Testis (tissue), 5 donors: ENCODE data around the gene RTL5. TPM values are rescaled to one million over a fixed set of nuclear protein-coding genes. Genes with fewer than 3 reads are reported as not detected.
A peak's percentile ranks its signal among the peaks of the same experiment; 100 is the strongest.
"Not testable (repeated sequence)": the region's sequence is repeated elsewhere in the genome, so short reads cannot be mapped to it uniquely, and the experiment has no call there.

Source experiments
- DNase-seq: peaks from one replicate; pipeline ENCODE4 v3.0.0-alpha.2; 2019
- H3K27ac ChIP-seq, 2 donors: fragments of 200-600 bp; sonication (generic); one replicate each; pipeline ENCODE4 v1.5.1; 2019
- H3K27me3 ChIP-seq: fragments of 200-600 bp; sonication (generic); one replicate; pipeline ENCODE4 v1.5.1; 2019
- H3K36me3 ChIP-seq: fragments of 200-600 bp; sonication (generic); one replicate; pipeline ENCODE4 v1.5.1; 2017; ENCODE audit warnings: low read depth; ENCODE audit errors: missing control alignments
- H3K4me1 ChIP-seq: fragments of 200-600 bp; sonication (generic); one replicate; pipeline ENCODE4 v1.5.1; 2019
- H3K4me3 ChIP-seq, 2 donors: fragments of 200-600 bp; sonication (generic); one replicate each; pipeline ENCODE4 v1.5.1; 2017 to 2019
- H3K9me3 ChIP-seq: fragments of 200-600 bp; sonication (generic); one replicate; pipeline ENCODE4 v1.5.1; 2017
- POLR2A ChIP-seq: fragments of 450-650 bp; IDR thresholded peaks from one replicate; pipeline ENCODE4 v1.6.1; 2017; ENCODE audit warnings: antibody characterized with exemption, mild to moderate bottlenecking, moderate library complexity
- WGBS, 2 donors: methylation state at CpG; one replicate each; pipeline ENCODE4 v1.1.5; 2018; 5-methylcytosine and 5-hydroxymethylcytosine counted together
- intact Hi-C: fragments of 100-400 bp; cut with DNase I; formaldehyde crosslinking; loops from one replicate; pipeline ENCODE4 v1.15.1; 2023; ENCODE audit warnings: low total_unique reads
- long read RNA-seq, 2 donors: transcript quantifications; one replicate each; lab custom pipeline, GENCODE V29; 2026
- polyA plus RNA-seq: library from polyadenylated mRNA; stranded (reverse); fragments of 350-450 nt; fragmentation: Illumina TruSeq; extraction: RNeasy Lipid Tissue Mini Kit (QIAGEN cat#74804); gene quantifications from one replicate; pipeline ENCODE4 v1.2.3, GENCODE V29; 2014; ENCODE audit warnings: low read depth, low replicate concordance; ENCODE audit not compliant: insufficient read depth
- total RNA-seq, 2 donors: library from RNA; depleted of rRNA; stranded (reverse); fragments of >200 nt; gene quantifications; one replicate each; pipeline ENCODE4 v1.2.3, GENCODE V29; 2016
- TF ChIP-seq, protein P1 (sequence below), 3 experiments: fragments of 450-650 bp in 2 of 3; fragments of 200-600 bp in 1 of 3; sonication (generic) in 1 of 3; IDR thresholded peaks; one replicate each; pipeline ENCODE4 v1.5.1; 2016 to 2019; ENCODE audit warnings: antibody characterized with exemption in 3 of 3, mild to moderate bottlenecking in 2 of 3, moderate library complexity in 1 of 3

Gene RTL5
- total RNA-seq (10 to 100 TPM; 25.4 to 25.6 TPM), polyA plus RNA-seq (18.0 TPM)
- long read RNA-seq, donor 1, full-length matches to known transcripts: 23 of 23 reads
- long read RNA-seq, donor 1, partial matches to known transcripts: 0 of 23 reads
- long read RNA-seq, donor 1, other reads (novel, unspliced or antisense): 0 of 23 reads
- long read RNA-seq, donor 2, full-length matches to known transcripts: 25 of 25 reads
- long read RNA-seq, donor 2, partial matches to known transcripts: 0 of 25 reads
- long read RNA-seq, donor 2, other reads (novel, unspliced or antisense): 0 of 25 reads

DNA sequence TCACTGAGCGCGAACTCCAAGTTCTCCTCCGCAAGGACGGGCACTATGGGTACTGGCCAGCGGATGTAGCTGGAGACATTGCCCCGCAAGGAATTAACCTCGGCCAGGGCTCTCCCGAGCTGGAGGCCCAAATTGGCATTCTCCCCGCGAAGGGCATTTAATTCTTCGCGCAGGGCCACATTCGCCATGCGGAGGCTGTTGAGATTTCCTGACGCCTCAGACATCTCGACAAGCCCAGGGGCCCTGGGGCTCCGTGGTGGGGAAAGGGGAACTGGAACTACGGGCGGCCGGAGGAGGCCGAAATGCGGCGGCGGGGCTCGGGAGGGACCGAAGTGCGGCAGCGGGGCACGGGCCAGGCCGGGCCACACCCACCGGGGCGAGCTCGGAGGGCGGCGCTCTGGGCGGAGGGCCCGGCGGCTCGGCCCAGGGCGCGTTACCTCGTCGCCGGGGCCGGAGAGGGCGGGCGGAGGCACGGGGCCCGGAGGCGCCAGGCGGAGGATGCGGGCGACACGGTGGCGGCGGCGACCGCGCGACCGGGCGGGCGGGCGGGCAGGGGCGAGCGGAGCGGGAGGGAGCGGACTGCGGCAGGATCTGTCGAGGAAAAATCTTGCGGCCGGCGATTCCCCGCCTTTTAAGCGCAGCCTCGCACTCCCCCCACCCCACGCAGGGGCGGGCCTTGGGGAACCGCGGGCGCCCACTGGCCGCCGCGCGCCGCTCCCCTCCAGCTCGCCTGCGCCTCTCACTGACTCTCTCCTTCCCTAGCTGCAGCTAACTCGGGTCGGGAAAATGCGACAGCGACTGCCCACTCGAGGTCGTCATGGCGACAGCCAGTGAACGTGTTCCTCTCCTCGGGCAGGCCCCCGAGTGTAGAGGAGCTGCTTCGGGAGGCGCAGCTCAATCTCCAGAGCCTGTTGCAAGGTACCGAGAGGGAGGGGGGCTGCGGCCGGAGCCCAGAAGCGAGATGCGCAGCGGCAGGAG, at the start of gene RTL5:
TSS of gene RTL5 (minus strand) at position 599 of the 978 bp plus-strand sequence.
- Histone ChIP-seq H3K4me3 (peak within 1 kb of the TSS; percentile 51 to 62), H3K36me3 (no peaks in the 10 kb centered on the region), H3K4me1 (peaks cover 5% of the 10 kb centered on the region), H3K9me3 (no peaks in the 10 kb centered on the region), H3K27me3 (no peaks in the 10 kb centered on the region), H3K27ac (peak within 1 kb of the TSS; percentile 11 to 76)
- DNase-seq: peak; percentile 93
- WGBS, 2 donors: 1 to 3% methylated on average over 5 to 18 of the region's 106 CpGs
- intact Hi-C loops: no loop called here
- TF ChIP-seq, protein P1, sequence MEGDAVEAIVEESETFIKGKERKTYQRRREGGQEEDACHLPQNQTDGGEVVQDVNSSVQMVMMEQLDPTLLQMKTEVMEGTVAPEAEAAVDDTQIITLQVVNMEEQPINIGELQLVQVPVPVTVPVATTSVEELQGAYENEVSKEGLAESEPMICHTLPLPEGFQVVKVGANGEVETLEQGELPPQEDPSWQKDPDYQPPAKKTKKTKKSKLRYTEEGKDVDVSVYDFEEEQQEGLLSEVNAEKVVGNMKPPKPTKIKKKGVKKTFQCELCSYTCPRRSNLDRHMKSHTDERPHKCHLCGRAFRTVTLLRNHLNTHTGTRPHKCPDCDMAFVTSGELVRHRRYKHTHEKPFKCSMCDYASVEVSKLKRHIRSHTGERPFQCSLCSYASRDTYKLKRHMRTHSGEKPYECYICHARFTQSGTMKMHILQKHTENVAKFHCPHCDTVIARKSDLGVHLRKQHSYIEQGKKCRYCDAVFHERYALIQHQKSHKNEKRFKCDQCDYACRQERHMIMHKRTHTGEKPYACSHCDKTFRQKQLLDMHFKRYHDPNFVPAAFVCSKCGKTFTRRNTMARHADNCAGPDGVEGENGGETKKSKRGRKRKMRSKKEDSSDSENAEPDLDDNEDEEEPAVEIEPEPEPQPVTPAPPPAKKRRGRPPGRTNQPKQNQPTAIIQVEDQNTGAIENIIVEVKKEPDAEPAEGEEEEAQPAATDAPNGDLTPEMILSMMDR (IDR thresholded peaks at IDR 0.05): no peak
- TF ChIP-seq POLR2A: no peak

DNA sequence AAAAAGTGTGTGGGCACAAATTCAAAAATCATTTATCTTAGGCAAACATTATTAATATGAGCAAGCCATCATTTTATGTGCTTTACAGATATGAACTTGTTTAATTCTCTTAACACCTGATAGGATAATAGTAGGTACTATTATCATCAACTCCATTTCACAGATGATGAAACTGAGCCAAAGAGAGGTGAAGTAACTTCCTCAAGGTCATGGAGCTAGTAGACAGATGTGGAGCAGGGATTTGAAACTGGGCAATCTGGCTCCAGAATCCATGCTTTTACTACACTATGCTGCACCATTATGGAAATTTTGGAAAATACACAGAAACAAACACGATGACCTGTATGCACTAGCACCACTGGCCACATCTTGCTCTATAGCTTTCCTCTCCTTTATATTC, 48.8 kb upstream of the RTL5 start:
- DNase-seq: no peak
- Histone ChIP-seq H3K4me3 (no peak overlapping the region), H3K36me3 (no peaks in the 10 kb centered on the region), H3K27ac (peak overlapping the region; percentile 63 to 81), H3K27me3 (no peaks in the 10 kb centered on the region), H3K4me1 (peaks cover 3% of the 10 kb centered on the region), H3K9me3 (no peaks in the 10 kb centered on the region)
- 0 to 10% methylated on average over 1 of the region's 1 CpG for WGBS, 2 donors
- intact Hi-C loops: no loop called here
- no peak for TF ChIP-seq POLR2A
- TF ChIP-seq, protein P1 (IDR thresholded peaks at IDR 0.05): no peak

DNA sequence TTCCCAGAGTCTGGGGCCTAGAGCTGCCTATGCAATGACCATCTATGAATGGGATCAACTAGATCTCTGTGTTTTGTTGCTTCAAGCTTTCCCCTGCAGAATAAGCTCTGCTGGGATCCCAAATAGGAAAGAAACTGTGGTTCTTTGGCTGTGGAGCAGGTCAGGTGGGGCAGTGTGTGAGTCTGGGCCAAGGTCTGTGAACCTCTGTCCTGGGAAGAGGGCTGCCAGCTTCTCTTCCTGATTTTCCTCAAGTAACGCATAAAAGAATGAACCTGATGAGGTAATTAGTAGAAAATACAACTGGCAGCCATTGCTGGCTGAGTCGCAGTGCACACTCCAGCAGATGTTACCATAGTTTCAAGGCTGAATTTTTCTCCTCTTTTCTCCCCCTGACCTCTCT, 45.3 kb upstream of the RTL5 start:
- H3K4me3 ChIP-seq: no peak overlapping the region
- intact Hi-C loops: no loop called here
- peak; percentile 35 for DNase-seq
- no peak for TF ChIP-seq POLR2A
- TF ChIP-seq, protein P1 (IDR thresholded peaks at IDR 0.05): no peak
- WGBS, 2 donors: 20 to 34% methylated on average over 2 of the region's 2 CpGs
- no peaks in the 10 kb centered on the region for H3K27me3 ChIP-seq
- H3K4me1 ChIP-seq: peaks cover 3% of the 10 kb centered on the region
- no peaks in the 10 kb centered on the region for H3K36me3 ChIP-seq
- peak overlapping the region in 1 of 2 donors; percentile 71 for H3K27ac ChIP-seq
- H3K9me3 ChIP-seq: no peaks in the 10 kb centered on the region

DNA sequence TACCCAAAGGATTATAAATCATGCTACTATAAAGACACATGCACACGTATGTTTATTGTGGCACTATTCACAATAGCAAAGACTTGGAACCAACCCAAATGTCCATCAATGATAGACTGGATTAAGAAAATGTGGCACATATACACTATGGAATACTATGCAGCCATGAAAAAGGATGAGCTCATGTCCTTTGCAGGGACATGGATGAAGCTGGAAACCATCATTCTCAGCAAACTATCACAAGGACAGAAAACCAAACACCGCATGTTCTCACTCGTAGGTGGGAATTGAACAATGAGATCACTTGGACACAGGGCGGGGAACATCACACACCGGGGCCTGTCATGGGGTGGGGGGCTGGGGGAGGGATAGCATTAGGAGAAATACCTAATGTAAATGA, 44.6 kb upstream of the RTL5 start:
- DNase-seq, H3K27me3 ChIP-seq, H3K36me3 ChIP-seq, H3K4me1 ChIP-seq, H3K27ac ChIP-seq, H3K4me3 ChIP-seq, intact Hi-C loops, H3K9me3 ChIP-seq: not testable (repeated sequence)
- WGBS, 2 donors: 91 to 94% methylated on average over 5 of the region's 5 CpGs

DNA sequence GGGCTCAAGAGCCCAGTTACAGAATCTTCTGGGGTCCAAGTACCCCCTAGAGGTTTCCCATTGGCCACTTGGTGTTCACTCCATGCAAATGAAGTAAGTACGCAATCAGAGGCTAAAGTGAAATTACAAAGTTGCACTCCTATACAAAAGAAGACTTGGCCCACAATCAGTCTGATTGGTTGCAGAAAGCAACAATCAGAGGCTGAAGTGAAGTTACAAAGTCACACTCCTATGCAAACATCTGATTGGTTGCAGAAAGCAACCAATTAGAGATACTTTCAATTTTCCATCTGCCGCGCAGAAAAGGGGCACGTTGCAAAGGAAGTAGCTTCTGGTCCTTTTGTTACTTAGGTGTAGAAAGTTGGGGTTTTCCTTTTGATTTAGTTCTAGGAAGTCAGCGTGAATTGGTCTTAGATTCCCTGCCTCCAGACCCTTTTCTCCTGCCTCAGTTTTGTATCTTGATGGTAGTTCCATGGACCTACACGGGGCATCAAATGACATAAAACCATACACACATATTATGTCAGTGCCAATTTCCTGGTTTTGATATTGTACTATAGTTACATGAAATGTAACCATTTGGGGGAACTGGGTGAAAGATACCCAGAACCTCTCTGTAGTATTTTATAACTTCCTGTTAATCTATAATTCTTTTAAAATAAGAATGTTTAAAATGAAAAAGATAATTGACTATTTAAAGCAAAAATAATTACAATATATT, 37.5 kb upstream of the RTL5 start:
- DNase-seq: no peak
- intact Hi-C loops: no loop called here
- Histone ChIP-seq H3K4me1 (no peaks in the 10 kb centered on the region), H3K9me3 (no peaks in the 10 kb centered on the region), H3K4me3 (no peak overlapping the region), H3K36me3 (no peaks in the 10 kb centered on the region), H3K27me3 (no peaks in the 10 kb centered on the region), H3K27ac (no peak overlapping the region)
- TF ChIP-seq, protein P1 (IDR thresholded peaks at IDR 0.05): no peak
- TF ChIP-seq POLR2A: no peak
- 30 to 44% methylated on average over 6 of the region's 6 CpGs for WGBS, 2 donors
